HG03066 (cell line): ENCODE data around the gene PDE10A.

Source experiments
- ATAC-seq: cut with Tn5 transposase; IDR thresholded peaks from one replicate; pipeline ENCODE4 v1.9.1; 2021; ENCODE audit warnings: low read depth; ENCODE audit not compliant: unreplicated experiment

Gene PDE10A

DNA sequence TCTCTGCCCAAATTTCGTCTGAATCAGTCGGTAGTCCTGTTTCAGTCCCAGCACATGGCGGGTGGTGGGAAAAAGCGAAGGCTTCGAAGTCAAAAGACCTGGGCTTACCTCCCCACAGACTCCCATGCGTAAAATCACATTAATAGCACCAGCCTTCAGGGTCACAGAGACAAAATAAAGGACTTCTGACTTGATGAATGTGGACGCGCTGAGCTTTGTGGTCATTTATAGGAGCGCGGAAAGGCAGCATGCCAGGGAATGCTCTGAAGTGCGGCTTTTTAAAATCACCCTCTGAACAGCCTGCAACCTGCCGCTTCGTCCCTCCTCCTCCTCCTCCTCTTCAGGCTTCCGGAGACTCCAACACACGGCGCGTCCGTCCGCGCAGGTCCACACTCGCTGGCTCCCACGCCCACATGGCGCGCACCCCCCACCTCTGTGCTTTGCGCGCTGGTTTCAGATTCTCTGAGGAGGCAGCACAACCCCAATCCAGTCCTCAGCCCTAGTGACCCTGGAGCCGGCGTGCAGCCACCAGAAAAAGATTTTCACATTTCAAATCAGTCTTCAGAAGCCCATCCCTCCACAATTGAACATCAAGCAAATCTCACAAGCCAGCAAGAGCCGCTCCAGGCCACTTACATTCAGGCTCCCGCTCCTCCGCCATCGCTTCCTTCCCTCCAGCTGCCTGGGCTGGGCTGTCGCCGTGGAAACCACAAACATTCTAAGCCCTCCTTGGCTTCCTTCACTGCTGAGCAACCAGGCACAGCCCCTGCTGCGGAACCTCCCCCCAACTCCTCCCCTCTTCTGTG is 353.9 kb downstream of the PDE10A start, which contains the start of gene C6orf118:
C6orf118 (minus strand) TSS at position 680 of the 806 bp plus-strand sequence; CDS start at position 661, 19 bp downstream.
- no peak for ATAC-seq

DNA sequence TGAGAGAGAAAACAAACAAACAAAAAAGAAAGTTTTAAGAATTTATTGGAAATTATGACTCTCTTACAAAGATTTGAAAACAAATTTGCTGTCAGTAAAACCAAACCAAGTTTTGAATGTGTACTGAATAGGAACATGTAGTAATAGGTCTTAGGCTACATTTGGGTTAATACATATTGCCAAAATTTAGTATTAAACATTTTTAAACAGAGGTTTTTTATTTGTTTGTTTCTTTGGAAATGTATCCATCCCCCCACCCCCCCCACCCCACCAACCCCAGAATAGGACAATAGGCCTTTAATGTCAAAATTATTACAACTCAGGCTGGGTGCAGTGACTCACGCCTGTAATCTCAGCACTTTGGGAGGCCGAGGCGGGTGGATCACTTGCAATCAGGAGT is 356.1 kb downstream of the PDE10A start:
- ATAC-seq, result no peak

GRCh38 chr6:165301372-165302246 is 361.4 kb downstream of the PDE10A start:
- ATAC-seq, result no peak

- no peak for ATAC-seq
Measured at GRCh38 chr6:165300422-165300936, 362.6 kb downstream of the PDE10A start.

- ATAC-seq, result no peak
Measured at GRCh38 chr6:165298875-165299274, 364.2 kb downstream of the PDE10A start.

DNA sequence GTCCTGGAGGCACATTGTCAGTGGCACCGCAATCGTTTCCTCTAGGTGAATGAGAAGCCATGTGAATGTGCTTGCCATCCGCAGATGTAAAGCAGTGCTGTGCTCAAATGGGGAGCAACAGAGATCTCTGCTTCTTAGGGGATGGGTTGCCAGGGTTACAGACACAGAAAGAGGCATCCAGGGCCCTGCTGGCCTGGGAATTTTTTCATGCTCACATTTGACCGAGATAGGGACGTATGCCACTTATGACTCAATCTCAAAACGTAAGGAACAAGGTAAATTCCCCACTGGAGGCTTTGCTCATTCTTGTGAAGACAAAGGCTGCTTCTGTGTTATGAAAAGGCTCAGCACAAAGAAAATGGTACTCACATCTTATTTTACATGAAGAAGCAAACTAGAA is 364.6 kb downstream of the PDE10A start:
- ATAC-seq, result no peak

DNA sequence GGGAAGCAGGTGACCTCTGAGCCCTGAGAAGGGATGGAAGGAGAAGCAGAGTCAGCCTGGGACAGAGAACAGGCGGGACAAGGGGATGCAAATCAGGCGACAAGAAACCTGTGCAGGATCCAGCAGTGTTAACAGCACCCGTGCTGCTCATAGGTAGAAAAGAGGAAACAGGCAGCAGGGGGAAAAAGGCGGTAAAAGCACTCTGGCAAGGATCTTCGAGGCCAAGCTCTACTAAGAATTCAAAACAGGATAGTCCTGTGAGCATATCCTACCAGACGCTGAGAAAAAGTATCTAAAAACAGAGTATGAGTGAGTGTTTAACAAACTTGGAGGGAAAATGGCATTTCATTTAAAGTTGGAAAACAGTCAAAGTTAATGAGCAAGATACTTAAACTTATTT is 370.4 kb downstream of the PDE10A start:
- ATAC-seq, result no peak
